Mesenchymal stem cell (in vitro differentiated cells and primary cell): ENCODE results near the gene KCND3.
A peak's percentile ranks its signal among the peaks of the same experiment; 100 is the strongest.

Experiments
- DNase-seq: peaks from one replicate; pipeline ENCODE4 v3.0.0-alpha.2; 2013
- H2AFZ ChIP-seq: one replicate; pipeline ENCODE4 v1.6.1; 2013; ENCODE audit warnings: low read depth, mild to moderate bottlenecking, control low read depth, inconsistent platforms, low read length, moderate library complexity
- H2AK5ac ChIP-seq: 2 replicates; pipeline ENCODE4 v1.6.1; 2013; ENCODE audit warnings: low read length, moderate library complexity, mild to moderate bottlenecking, inconsistent platforms; ENCODE audit not compliant: severe bottlenecking
- H2BK120ac ChIP-seq: one replicate; pipeline ENCODE4 v1.6.1; 2013; ENCODE audit warnings: low read depth, mild to moderate bottlenecking, inconsistent platforms, low read length, moderate library complexity
- H2BK12ac ChIP-seq, 2 experiments: one replicate each; pipeline ENCODE4 v1.6.1; 2013; ENCODE audit warnings: inconsistent platforms in 2 of 2, low read length in 2 of 2, mild to moderate bottlenecking in 2 of 2, moderate library complexity in 2 of 2, control low read depth in 1 of 2
- H2BK15ac ChIP-seq: one replicate; pipeline ENCODE4 v1.6.1; 2013; ENCODE audit warnings: mild to moderate bottlenecking, low read depth, inconsistent platforms; ENCODE audit not compliant: poor library complexity, severe bottlenecking
- H2BK5ac ChIP-seq: 2 replicates; pipeline ENCODE4 v1.6.1; 2013; ENCODE audit warnings: low read depth, mild to moderate bottlenecking, low read length, control low read depth, inconsistent platforms; ENCODE audit not compliant: poor library complexity, severe bottlenecking
- H3K14ac ChIP-seq, 2 experiments: one replicate each; pipeline ENCODE4 v1.6.1; 2013; ENCODE audit warnings: inconsistent platforms in 2 of 2, low read length in 2 of 2, control low read depth in 1 of 2, mild to moderate bottlenecking in 1 of 2, moderate library complexity in 1 of 2
- H3K18ac ChIP-seq, 2 experiments: one replicate each; pipeline ENCODE4 v1.6.1; 2013; ENCODE audit warnings: inconsistent platforms in 2 of 2, low read length in 2 of 2, control low read depth in 1 of 2, low read depth in 1 of 2, mild to moderate bottlenecking in 1 of 2
- H3K23ac ChIP-seq, 2 experiments: one replicate each; pipeline ENCODE4 v1.6.1; 2013; ENCODE audit warnings: inconsistent platforms in 2 of 2, low read length in 2 of 2, mild to moderate bottlenecking in 2 of 2, moderate library complexity in 2 of 2, control low read depth in 1 of 2
- H3K27ac ChIP-seq: 2 replicates; pipeline ENCODE4 v1.5.1; 2013; ENCODE audit warnings: mild to moderate bottlenecking, moderate library complexity, low read length, control low read depth, inconsistent platforms; ENCODE audit not compliant: poor library complexity, severe bottlenecking
- H3K27me3 ChIP-seq, 2 experiments: 2 replicates each; pipeline versions ENCODE4 v1.6.1 to v1.7.0; 2013; ENCODE audit warnings: low read length in 2 of 2, mild to moderate bottlenecking in 2 of 2, moderate library complexity in 2 of 2, control low read depth in 1 of 2, inconsistent platforms in 1 of 2; ENCODE audit not compliant: control insufficient read depth in 1 of 2, insufficient read depth in 1 of 2
- H3K36me3 ChIP-seq, 2 experiments: 2 replicates each; pipeline versions ENCODE4 v1.6.1 to v1.7.0; 2013; ENCODE audit warnings: low read length in 2 of 2, control low read depth in 1 of 2, inconsistent platforms in 1 of 2, low read depth in 1 of 2, mild to moderate bottlenecking in 1 of 2; ENCODE audit not compliant: insufficient read depth in 2 of 2, control insufficient read depth in 1 of 2
- H3K4ac ChIP-seq, 2 experiments: one replicate each; pipeline ENCODE4 v1.6.1; 2013; ENCODE audit warnings: inconsistent platforms in 2 of 2, low read length in 2 of 2, mild to moderate bottlenecking in 2 of 2, moderate library complexity in 2 of 2, control low read depth in 1 of 2, low read depth in 1 of 2
- H3K4me1 ChIP-seq: 2 replicates; pipeline ENCODE4 v1.6.1; 2013; ENCODE audit warnings: low read depth, low read length, control low read depth; ENCODE audit not compliant: control insufficient read depth, insufficient read depth
- H3K4me2 ChIP-seq: 2 replicates; pipeline ENCODE4 v1.6.1; 2013; ENCODE audit warnings: low read length, mild to moderate bottlenecking, inconsistent platforms; ENCODE audit not compliant: poor library complexity, severe bottlenecking
- H3K4me3 ChIP-seq, 2 experiments: 2 replicates each; pipeline versions ENCODE4 v1.5.1 to v1.7.0; 2013; ENCODE audit warnings: low read length in 2 of 2, mild to moderate bottlenecking in 2 of 2, control low read depth in 1 of 2, low read depth in 1 of 2; ENCODE audit not compliant: insufficient read depth in 1 of 2
- H3K79me1 ChIP-seq: replicated peaks from 2 replicates; pipeline ENCODE4 v1.6.1; 2013; ENCODE audit warnings: mild to moderate bottlenecking, control low read depth, low read length, inconsistent platforms; ENCODE audit not compliant: poor library complexity, severe bottlenecking
- H3K9ac ChIP-seq: 2 replicates; pipeline ENCODE4 v1.7.0; 2013; ENCODE audit warnings: mild to moderate bottlenecking, low read length, moderate library complexity
- H3K9me3 ChIP-seq: 2 replicates; pipeline ENCODE4 v1.7.0; 2013; ENCODE audit warnings: mild to moderate bottlenecking, low read length; ENCODE audit not compliant: control insufficient read depth
- H4K8ac ChIP-seq: one replicate; pipeline ENCODE4 v1.6.1; 2013; ENCODE audit warnings: inconsistent platforms, mild to moderate bottlenecking, low read length, moderate library complexity
- H4K91ac ChIP-seq: one replicate; pipeline ENCODE4 v1.6.1; 2013; ENCODE audit warnings: mild to moderate bottlenecking, low read length, inconsistent platforms
- WGBS: methylation state at CpG from one replicate; pipeline ENCODE4 v1.1.7; 2013; ENCODE audit warnings: mixed read lengths; 5-methylcytosine and 5-hydroxymethylcytosine counted together

Gene KCND3

GRCh38 chr1:111923766-111924165, 65.7 kb downstream of the KCND3 start:
- Histone ChIP-seq H3K36me3 (no peaks in the 10 kb centered on the region), H3K14ac (no peak overlapping the region), H3K4me2 (no peak overlapping the region), H4K8ac (no peak overlapping the region), H2AK5ac (no peak overlapping the region), H2BK12ac (no peak overlapping the region), H3K4me1 (peaks cover 2% of the 10 kb centered on the region), H2BK15ac (no peak overlapping the region), H3K27ac (no peak overlapping the region), H3K4ac (no peak overlapping the region), H3K18ac (no peak overlapping the region), H2AFZ (no peak overlapping the region), H4K91ac (no peak overlapping the region), H3K79me1 (no peaks in the 10 kb centered on the region), H3K27me3 (peaks cover 2 to 15% of the 10 kb centered on the region in 2 experiments), H3K9me3 (no peaks in the 10 kb centered on the region), H2BK120ac (no peak overlapping the region), H3K23ac (no peak overlapping the region), H3K4me3 (no peak overlapping the region), H2BK5ac (no peak overlapping the region), H3K9ac (no peak overlapping the region)
- no peak for DNase-seq
- 72% methylated on average over 5 of the region's 5 CpGs for WGBS

GRCh38 chr1:111921948-111922347, 67.5 kb downstream of the KCND3 start:
- Histone ChIP-seq H4K91ac (no peak overlapping the region), H2BK5ac (no peak overlapping the region), H3K27me3 (peaks cover 0 to 9% of the 10 kb centered on the region in 2 experiments), H4K8ac (no peak overlapping the region), H2BK15ac (no peak overlapping the region), H2AFZ (no peak overlapping the region), H3K27ac (no peak overlapping the region), H3K4me3 (no peak overlapping the region), H2AK5ac (no peak overlapping the region), H3K79me1 (no peaks in the 10 kb centered on the region), H3K4ac (no peak overlapping the region), H3K36me3 (no peaks in the 10 kb centered on the region), H3K4me1 (peaks cover 2% of the 10 kb centered on the region), H3K23ac (no peak overlapping the region), H2BK120ac (no peak overlapping the region), H3K9me3 (no peaks in the 10 kb centered on the region), H3K18ac (no peak overlapping the region), H2BK12ac (no peak overlapping the region), H3K4me2 (no peak overlapping the region), H3K9ac (no peak overlapping the region), H3K14ac (no peak overlapping the region)
- 83% methylated on average over 6 of the region's 6 CpGs for WGBS
- DNase-seq, result no peak

GRCh38 chr1:111920221-111921024, 69.0 kb downstream of the KCND3 start:
- Histone ChIP-seq H2BK12ac (no peak overlapping the region), H4K91ac (peak overlapping the region; percentile 41), H3K27me3 (peaks cover 0 to 9% of the 10 kb centered on the region in 2 experiments), H3K4me2 (no peak overlapping the region), H3K18ac (no peak overlapping the region), H3K27ac (no peak overlapping the region), H2BK15ac (no peak overlapping the region), H3K4ac (no peak overlapping the region), H2BK5ac (no peak overlapping the region), H3K23ac (no peak overlapping the region), H2AK5ac (no peak overlapping the region), H2AFZ (no peak overlapping the region), H3K36me3 (no peaks in the 10 kb centered on the region), H4K8ac (no peak overlapping the region), H3K4me3 (no peak overlapping the region), H3K79me1 (no peaks in the 10 kb centered on the region), H3K14ac (no peak overlapping the region), H2BK120ac (no peak overlapping the region), H3K9ac (peak overlapping the region; percentile 20), H3K9me3 (no peaks in the 10 kb centered on the region), H3K4me1 (peaks cover 2% of the 10 kb centered on the region)
- WGBS, result 73% methylated on average over 11 of the region's 11 CpGs
- DNase-seq, result peak; percentile 32

- no peak overlapping the region for H2BK120ac ChIP-seq
- no peak overlapping the region for H3K27ac ChIP-seq
- no peak overlapping the region for H3K14ac ChIP-seq
- no peak overlapping the region for H4K91ac ChIP-seq
- no peak overlapping the region for H2BK12ac ChIP-seq
- 76% methylated on average over 4 of the region's 5 CpGs for whole genome bisulfite sequencing
- H3K79me1 ChIP-seq, result no peaks in the 10 kb centered on the region
- no peak overlapping the region for H2AK5ac ChIP-seq
- H2BK5ac ChIP-seq, result no peak overlapping the region
- H3K4me3 ChIP-seq, result no peak overlapping the region
- no peak overlapping the region for H3K23ac ChIP-seq
- no peaks in the 10 kb centered on the region for H3K9me3 ChIP-seq
- peaks cover 5 to 19% of the 10 kb centered on the region in 2 experiments for H3K27me3 ChIP-seq
- H2AFZ ChIP-seq, result no peak overlapping the region
- H2BK15ac ChIP-seq, result no peak overlapping the region
- peak; percentile 4 for DNase-seq
- no peaks in the 10 kb centered on the region for H3K36me3 ChIP-seq
- no peak overlapping the region for H4K8ac ChIP-seq
- no peak overlapping the region for H3K18ac ChIP-seq
- no peak overlapping the region for H3K4ac ChIP-seq
- no peak overlapping the region for H3K9ac ChIP-seq
- no peak overlapping the region for H3K4me2 ChIP-seq
- H3K4me1 ChIP-seq, result no peaks in the 10 kb centered on the region
These were observed 77.5 kb downstream of the KCND3 start for GRCh38 chr1:111911776-111912515.
